ENCODE measurements around the gene PLPP6.

PLPP6 gene

DNA sequence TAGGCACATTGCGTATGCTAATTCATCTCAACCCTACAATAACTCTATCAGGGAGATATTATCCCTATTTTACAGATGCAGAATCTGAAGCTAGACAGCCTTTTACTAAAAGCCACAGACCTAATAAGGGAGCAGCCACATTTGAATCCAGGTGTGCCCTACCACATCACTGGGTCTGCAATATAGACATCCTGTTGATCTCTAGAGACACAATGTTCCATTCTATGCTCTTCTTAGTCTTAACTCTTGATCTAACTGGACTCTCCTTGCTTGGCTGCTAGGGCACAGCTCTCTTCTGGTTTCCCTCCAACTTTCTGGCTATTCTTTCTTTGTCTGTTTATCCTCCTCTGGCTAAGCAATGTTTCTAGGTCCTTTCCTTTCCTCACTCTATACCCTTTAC is 5.6 kb downstream of the PLPP6 start:
- H3K4me3 ChIP-seq (ENCODE audit: low read depth, low read length) = no peak overlapping the region
- TF ChIP-seq, protein P1, sequence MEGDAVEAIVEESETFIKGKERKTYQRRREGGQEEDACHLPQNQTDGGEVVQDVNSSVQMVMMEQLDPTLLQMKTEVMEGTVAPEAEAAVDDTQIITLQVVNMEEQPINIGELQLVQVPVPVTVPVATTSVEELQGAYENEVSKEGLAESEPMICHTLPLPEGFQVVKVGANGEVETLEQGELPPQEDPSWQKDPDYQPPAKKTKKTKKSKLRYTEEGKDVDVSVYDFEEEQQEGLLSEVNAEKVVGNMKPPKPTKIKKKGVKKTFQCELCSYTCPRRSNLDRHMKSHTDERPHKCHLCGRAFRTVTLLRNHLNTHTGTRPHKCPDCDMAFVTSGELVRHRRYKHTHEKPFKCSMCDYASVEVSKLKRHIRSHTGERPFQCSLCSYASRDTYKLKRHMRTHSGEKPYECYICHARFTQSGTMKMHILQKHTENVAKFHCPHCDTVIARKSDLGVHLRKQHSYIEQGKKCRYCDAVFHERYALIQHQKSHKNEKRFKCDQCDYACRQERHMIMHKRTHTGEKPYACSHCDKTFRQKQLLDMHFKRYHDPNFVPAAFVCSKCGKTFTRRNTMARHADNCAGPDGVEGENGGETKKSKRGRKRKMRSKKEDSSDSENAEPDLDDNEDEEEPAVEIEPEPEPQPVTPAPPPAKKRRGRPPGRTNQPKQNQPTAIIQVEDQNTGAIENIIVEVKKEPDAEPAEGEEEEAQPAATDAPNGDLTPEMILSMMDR (IDR thresholded peaks at IDR 0.05; ENCODE audit: insufficient read depth, low read depth, low read length, missing control alignments) = no peak
- no peak for DNase-seq (ENCODE audit: low read depth)

GRCh38 chr9:4668604-4669003 is 6.5 kb downstream of the PLPP6 start:
- TF ChIP-seq, protein P1 (IDR thresholded peaks at IDR 0.05; ENCODE audit: insufficient read depth, low read depth, low read length, missing control alignments) = no peak
- DNase-seq (ENCODE audit: low read depth) = peak; percentile 33
- H3K4me3 ChIP-seq (ENCODE audit: low read depth, low read length) = no peak overlapping the region

- no peak for DNase-seq (ENCODE audit: low read depth)
- no peak overlapping the region for H3K4me3 ChIP-seq (ENCODE audit: low read depth, low read length)
- TF ChIP-seq, protein P1 (IDR thresholded peaks at IDR 0.05; ENCODE audit: insufficient read depth, low read depth, low read length, missing control alignments) = no peak
These were observed 7.8 kb downstream of the PLPP6 start for GRCh38 chr9:4669890-4670289.

- DNase-seq (ENCODE audit: low read depth) = no peak
- no peak overlapping the region for H3K4me3 ChIP-seq (ENCODE audit: low read depth, low read length)
- TF ChIP-seq, protein P1 (IDR thresholded peaks at IDR 0.05; ENCODE audit: insufficient read depth, low read depth, low read length, missing control alignments) = no peak
These were observed 8.5 kb downstream of the PLPP6 start for GRCh38 chr9:4670591-4670990.

DNA sequence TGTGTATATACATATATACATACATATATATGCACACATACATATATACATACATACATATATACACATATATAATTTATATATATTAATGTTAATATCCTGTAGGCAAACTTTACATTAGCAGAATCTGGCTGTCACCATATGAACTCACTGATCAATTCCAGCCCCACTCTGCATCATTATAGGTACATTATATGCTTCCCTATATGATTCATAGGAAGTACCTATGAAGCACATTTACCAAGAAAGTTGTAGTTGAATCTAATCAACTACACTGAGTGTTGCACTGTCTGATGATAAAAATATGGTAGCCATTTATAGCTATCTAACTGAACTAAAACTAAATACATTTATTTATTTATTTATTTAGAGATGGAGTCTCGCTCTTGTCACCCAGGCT is 9.6 kb downstream of the PLPP6 start:
- DNase-seq (ENCODE audit: low read depth) = no peak
- H3K4me3 ChIP-seq (ENCODE audit: low read depth, low read length) = no peak overlapping the region
- TF ChIP-seq, protein P1 (IDR thresholded peaks at IDR 0.05; ENCODE audit: insufficient read depth, low read depth, low read length, missing control alignments) = no peak

DNA sequence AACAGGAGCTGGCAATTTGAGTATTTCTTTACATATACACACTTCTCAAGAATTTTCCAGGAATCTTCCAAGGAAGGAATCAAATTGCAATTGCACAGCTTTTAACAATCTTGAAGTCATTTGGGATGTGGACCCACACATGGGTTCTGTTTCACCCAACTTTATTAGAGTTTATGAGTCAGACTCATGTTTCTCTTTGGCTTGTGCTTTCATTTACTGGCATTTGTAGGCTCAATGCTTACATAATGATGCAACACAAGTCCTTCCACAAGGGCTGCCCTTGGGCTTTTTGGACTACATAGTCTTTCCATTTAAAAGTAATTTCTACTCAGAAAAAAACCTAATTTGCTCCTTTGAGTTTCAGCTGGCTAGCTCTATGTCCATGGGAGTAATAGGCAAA is 12.7 kb downstream of the PLPP6 start:
- H3K4me3 ChIP-seq (ENCODE audit: low read depth, low read length) = no peak overlapping the region
- TF ChIP-seq, protein P1 (IDR thresholded peaks at IDR 0.05; ENCODE audit: insufficient read depth, low read depth, low read length, missing control alignments) = no peak
- DNase-seq (ENCODE audit: low read depth) = no peak

DNA sequence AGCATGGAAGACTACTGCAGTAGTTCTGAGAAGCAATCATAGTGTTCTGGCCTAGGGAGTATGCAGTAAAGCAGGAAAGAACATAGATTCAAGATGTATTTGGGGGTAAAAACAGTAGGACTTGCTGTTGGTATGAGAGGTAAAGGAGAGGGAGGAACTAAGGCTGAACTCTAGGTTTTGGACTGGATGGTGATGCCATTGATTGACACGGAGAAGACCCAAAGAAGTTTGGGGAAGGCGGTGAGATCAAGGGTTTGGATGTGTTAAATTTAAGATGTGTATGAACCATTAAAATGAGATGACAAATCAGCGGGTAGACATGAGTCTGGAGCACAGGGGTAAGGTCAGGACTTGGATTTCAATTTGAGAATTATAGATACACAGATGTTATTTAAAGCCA is 15.3 kb downstream of the PLPP6 start:
- TF ChIP-seq, protein P1 (IDR thresholded peaks at IDR 0.05; ENCODE audit: insufficient read depth, low read depth, low read length, missing control alignments) = no peak
- no peak overlapping the region for H3K4me3 ChIP-seq (ENCODE audit: low read depth, low read length)
- DNase-seq (ENCODE audit: low read depth) = no peak
